Measurements from ENCODE around the gene CNFN.

- no peak for TF ChIP-seq CTCF (IDR thresholded peaks at IDR 0.05)
- no peak for TF ChIP-seq POLR2A (IDR thresholded peaks at IDR 0.05)
Measured at GRCh38 chr19:42424712-42425131, 34.6 kb upstream of the CNFN start.
